HG03575 (cell line): ENCODE data around the gene RBM47.
"Not testable (repeated sequence)": the region's sequence is repeated elsewhere in the genome, so short reads cannot be mapped to it uniquely, and the experiment has no call there.

Experiments used
- ATAC-seq: cut with Tn5 transposase; IDR thresholded peaks from one replicate; pipeline ENCODE4 v1.9.1; 2021; ENCODE audit not compliant: unreplicated experiment, insufficient number of reproducible peaks, low FRiP score; ENCODE audit errors: extremely low read depth

The RBM47 gene

DNA sequence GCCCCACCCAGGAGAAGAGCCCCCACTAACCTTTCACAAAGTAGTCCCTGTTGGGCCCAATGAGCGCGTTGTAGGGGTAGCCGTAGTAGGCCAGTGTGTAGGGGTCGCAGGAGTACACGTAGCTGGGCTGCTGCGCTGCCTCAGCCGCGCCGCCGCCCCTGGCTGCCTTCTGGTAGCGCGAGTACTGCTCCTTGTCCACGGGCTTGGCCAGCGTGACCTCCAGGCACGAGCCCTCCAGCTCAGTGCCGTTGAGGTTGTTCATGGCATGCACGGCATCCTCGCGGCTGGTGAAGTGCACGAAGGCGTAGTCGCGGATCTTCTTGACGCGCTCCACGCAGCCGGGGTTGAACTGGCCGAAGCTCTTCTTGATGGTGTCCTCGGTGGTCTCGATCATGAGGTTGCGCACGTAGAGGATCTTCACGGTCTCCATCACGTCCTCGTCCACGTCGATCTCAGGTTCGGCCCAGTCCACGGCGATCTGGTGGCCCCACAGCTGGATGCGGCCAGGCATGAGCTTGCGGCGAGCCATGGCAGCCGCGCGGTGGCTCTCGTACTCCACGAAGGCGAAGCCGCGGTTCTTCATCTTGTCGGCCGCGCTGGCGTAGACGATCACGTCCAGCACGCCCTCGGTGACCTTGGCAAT is 191.8 kb downstream of the RBM47 start:
- ATAC-seq = no peak

DNA sequence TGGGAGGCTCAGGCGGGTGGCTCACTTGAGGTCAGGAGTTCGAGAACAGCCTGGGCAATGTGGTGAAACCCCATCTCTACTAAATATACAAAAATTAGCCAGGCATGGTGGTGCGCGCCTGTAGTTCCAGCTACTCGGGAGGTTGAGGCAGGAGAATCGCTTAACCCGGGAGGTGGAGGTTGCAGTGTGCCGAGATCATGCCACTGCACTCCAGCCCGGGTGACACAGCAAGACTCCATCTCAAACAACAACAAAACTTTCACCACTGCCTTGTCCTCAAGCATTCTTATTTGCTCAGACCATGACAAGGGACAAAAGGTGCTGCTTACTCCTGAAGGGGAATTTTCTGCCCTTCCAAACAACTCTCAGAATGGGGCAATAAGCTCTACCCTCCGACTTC is 194.4 kb downstream of the RBM47 start:
- not testable (repeated sequence) for ATAC-seq

DNA sequence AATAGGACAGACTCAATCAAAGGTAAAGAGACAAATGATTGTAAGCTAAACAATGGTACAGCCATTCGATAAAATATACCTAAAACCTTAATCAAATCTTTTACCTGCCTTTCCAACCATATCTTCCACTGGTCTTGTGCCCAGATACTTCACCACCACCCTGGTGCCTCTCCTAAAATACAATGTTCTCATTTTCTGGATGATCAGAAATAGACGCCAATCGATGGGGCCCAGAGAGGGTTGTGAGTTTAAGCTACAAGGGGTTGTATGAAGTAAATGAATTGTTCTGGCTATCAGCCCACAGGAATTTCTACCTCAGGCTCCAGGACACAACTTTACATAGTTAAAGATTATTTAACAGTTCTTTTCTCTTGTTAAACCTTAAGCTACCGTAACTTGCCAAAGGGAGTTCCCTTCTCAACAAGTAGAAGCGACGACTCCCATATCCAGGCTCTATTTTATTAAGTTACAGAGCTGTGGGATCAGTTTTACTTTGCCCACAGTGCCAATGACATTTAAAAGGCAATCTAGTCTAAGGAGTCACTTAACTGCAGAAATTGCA is 195.5 kb downstream of the RBM47 start:
- ATAC-seq = no peak

DNA sequence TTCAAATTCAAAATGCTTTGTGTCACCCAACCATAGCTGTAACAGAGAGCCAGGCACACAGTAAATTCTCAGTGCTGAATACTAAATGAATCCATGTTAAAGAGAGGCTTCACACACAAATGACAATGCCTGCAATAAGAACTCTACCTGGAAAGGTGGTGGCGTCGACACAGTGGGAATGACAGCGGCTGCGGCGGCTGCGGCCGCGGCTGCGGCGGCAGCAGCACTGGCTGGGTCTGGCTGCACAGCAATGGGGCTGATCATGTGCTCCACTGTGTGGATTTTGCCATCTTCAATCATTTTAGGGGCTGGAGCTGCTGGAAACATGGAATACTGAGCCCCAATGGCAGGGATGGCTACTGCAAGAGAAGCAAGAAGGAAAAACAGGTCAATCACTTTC is 197.2 kb downstream of the RBM47 start:
- ATAC-seq = no peak

DNA sequence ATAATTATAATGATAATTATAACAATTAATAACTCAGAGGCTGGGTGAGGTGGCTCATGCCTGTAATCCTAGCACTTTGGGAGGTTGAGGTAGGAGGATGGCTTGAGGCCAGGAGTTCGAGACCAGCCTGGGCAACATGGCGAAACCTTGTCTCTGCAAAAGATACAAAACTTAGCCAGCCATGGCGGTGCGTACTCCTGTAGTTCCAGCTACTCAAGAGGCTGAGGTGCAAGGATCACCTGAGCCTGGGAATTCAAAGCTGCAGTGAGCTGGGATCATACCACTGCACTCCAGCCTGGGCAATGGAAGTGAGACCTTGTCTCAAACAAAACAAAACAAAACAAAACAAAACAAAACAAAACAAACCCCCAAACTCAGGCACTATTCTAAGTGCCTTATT is 201.8 kb downstream of the RBM47 start:
- ATAC-seq = not testable (repeated sequence)

DNA sequence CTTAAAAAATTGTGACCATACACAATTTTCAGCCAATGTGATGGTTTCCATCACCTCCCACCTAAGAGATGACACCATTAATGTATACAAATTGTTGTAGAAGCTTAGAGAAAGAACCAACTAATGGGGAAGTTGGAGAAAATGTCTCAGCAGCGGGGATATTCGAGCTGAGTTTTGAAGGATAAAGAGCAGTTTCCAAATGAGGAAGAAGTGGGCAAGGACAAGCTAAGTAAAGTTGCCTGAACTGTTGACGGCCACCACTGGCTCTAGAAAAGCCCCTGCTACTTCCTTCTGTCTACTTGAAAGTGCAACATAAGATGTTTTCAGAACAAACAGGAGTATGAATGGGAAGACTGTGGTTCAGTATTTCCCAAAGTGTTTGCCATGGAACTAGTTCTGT is 202.5 kb downstream of the RBM47 start:
- no peak for ATAC-seq

DNA sequence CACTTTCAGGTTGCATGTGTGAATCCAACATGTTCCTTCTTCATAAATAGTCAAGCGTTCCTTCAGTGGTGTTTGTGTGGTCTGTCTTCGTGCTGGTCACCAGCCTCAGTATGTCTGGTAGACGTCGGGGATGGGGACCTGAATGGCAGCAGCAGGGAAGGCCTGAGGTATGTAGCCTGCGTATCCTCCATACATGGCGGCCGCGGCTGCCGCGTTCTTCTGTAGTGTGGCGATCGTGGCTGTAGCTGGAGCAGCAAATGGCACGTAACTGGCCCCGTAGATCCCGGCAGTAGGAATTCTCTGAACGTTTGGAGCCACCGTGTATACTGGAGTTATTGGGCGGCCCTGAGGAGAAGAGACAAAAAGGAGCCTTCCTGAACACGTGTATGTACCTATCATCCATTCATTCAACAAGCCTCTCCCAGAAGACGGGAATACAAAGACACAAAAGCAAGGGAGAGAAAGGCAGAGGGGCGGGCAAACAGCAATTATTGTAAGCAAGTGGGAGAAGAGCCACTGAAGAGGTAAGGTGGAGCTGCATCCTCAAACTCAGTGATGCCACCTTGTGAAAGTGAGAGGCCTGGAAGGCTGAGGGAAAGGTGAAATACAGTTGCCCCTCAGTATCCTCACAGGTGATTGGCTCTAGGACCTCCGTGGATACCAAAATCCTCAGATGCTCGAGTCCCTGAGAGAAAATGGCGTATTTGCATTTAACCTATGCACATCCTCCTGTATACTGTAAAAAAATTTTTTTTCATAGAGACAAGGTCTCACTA is 203.7 kb downstream of the RBM47 start:
- ATAC-seq = no peak

DNA sequence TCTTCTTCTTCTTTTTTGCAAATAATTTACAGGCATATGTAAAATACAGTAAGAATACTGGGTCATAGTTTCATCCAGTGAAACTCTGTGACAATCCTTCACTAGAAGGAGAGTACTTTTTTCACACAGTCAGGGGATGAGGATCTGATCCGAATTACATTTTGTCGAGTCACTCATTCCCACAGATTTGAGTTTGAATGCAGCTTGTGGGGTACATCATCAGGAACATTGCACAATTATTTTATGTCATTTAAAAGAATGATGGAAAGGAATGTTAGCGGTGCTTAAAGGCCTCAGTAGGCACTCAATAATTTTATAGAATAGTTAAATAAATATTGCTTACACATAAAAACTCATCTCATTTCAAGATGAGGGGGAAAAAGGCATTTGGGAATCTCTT is 205.9 kb downstream of the RBM47 start:
- ATAC-seq = no peak

DNA sequence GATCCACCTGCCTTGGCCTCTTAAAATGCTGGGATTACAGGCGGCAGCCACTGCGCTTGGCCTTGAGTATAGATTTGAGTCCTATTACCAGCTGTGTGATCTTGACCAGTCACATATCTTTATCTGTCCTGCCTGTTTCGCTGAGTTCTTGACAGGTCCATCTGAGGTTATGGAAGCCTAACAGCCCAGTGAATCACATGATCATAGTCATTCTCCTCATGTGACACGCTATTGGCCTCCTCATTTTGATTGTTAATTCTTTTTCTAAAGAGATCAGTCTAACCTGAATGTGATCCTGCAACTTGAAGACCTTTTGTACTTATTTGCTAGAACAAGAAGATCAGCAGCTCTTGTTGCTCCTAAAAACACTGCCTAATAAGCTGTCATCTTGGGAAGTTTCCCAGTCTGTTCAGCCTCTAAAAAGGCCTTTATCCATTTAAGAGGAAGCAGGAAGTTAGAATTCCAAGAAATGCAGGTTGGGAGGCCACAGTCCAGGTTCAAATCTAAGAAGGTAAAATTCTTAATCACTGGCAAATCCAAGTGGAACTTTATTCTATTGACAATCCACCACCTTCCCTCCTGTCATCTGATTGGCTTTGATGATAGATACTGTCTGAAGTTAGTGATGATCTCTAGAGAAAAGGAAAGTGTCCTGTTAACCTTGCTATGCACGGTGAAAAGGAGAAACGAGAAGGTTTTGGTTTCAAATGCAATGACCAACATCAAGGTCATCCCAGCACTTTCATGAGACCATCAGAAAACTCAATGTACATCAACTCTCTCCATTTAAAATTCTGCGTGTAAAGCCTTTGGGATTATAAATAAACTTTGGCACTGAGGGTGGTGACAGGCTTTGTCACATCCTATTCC is 207.6 kb downstream of the RBM47 start:
- no peak for ATAC-seq

DNA sequence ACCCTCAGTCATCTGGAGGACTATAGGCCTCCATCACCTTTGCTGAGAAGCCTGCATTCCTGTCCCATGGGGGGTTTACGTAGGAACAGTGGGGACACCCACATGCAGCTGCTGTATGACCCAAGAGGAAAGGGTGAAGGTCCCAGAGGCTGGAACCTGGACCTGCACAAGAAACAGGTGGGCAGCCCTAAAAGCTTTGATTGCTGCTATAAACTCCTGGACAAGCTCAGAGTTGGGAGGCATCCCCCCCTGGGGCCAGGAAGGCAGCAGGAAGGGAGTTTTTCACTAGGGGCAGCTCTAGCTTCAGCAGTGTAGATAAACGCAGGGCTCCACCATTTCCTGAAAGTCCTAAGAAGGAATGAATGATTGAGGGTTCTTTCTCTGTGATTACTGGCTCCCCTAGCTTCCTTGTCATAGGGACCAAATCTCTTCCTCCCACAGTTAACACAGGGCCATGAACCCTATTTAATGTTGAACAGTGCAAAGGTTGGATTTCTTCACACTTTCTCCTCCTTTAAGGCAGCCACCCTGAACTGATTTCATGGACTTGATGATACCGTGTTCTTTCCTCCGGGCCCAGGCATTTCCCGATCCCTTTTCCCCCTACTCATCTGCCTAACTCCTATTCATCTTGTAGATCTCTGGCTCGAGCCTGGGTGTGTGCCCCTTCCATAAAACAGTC is 210.3 kb downstream of the RBM47 start:
- no peak for ATAC-seq

DNA sequence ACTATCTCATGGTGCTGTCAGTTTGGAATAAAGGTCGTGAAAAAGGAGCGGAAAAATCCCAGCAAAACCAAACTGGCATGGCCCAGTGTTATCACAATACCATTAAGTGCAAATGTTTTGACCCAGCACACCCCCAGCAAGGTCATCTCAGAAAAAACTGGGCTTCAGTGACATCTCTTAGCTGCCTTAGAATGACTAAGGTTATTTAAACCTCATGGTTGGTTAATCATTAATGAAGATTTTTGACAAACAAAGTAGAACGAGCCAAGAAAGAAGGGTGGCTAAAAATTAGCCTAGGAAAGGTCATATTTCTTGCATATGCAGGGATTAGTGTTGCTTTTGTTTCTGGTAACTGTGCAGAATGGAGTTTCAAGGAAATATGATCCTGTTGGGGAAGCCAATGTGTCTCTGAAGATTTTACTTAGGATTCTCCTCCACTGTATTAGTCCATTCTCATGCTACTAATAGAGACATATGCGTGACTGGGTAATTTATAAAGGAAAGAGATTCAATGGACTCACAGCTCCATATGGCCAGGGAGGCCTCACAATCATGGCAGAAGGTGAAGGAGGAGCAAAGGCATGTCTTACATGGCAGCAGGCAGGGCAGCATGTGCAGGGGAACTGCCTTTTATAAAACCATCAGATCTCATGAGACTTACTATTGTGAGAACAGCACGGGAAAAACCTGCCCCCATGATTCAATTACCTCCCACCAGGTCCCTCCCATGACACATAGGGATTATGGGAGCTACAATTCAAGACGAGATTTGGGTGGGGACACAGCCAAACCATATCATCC is 211.0 kb downstream of the RBM47 start:
- no peak for ATAC-seq

DNA sequence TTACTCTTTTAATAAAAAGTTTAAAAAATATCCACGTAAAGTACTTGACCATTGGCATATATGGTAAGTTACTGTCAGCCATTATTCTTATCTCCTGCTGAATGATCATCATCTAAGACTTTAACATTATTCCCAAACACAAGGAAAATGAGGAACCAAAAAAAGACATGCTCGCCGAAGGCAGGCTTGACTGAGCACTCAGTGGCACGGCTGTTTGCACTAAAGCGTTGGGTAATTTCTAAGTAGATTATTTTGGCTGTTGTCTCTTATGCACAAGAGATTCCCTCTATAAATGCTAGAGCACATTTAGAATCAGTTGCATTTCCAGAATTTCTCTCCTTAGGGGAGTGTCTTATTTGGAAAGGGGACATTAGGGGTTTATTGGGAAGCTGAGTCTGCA is 211.7 kb downstream of the RBM47 start:
- ATAC-seq = no peak

DNA sequence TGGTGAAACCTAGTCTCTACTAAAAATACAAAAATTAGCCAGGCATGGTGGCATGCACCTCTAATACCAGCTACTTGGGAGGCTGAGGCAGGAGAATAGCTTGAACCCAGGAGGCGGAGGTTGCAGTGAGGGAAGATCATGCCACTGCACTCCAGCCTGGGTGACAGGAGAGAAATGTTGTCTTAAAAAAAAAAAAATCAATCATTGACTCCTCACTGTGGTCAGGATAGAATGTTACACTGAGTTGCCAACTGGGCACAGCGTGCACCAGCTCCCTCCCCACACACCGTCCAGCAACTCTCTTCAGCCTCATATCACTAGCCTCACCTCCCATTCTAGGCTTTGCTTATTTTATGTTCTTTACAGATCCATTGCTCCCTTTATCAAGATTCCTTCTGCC is 215.0 kb downstream of the RBM47 start:
- ATAC-seq = no peak

DNA sequence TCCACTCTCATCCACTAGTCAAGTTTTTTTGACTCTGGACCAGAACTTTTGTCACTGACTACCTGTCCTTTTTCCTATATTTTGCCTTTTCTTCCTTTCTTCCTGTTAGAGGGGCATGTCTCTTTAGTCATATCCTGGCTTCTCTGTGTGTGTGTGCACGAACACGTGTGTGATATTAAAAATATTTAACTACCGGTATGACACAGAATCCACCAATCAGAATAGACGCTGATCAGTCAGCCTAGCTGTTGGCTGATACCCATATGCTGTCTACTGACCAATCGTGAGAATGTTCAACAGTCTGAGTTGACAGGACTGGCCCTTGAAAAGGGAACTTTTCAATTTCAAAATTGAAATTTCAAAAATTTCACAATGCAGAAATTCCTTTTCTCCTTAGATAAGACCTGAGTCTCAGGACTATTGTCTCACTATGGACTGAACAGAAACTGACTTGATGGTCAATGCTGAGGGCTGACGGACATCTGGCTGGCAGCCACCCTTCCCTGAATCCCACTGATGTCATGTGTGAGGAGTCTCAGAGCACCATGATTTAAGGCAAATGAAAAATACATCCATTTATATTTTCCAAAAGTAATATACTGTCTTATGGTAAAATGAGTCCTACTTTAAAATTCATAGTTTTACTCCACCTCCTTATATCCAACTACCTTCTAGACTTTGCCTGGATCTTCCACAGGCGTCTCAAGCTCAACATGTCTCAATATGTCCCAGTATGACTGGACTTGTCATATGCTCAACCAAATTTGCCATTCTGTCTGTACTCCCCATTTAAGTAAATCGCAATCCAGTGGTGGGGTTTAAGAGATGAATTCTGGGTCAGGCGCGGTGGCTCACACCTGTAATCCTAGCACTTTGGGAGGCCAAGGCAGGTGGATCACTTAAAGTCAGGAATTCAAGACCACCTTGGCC is 216.5 kb downstream of the RBM47 start:
- no peak for ATAC-seq

DNA sequence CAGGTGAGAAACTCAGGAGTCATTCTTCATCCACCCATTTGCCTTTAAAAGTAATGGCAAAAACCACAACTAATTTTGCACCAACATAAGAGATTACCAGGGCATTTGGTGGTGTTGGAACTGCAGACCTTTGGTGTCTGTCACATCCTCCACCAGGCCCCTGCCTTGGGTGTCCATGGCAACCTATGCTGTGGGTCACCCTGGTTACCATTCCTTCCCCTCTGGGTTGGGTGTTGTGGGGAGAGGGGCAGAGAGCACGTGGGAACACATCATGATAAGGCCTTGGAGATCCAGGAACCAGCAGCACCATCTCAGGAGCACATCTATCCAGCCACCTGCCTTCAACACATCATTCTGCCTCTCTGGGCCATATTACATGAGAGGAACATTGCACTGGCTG is 217.3 kb downstream of the RBM47 start:
- no peak for ATAC-seq

DNA sequence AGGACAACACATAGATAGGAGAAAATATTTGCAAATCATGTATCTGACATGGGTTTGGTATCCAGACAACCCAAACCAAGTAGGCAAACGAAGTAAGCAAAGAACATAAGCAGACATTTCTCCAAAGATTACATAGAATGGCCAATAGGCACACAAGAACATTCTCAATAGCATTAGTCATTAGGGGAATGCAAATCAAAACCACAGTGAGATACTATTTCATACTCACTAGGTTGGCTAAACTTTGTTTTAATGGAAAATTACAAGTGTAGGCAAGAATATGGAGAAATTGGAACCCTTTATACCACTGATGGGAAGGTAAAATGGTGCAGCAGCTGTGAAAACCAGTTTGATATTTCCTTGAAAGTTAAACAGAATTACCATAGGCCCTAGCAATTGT is 219.8 kb downstream of the RBM47 start:
- no peak for ATAC-seq

DNA sequence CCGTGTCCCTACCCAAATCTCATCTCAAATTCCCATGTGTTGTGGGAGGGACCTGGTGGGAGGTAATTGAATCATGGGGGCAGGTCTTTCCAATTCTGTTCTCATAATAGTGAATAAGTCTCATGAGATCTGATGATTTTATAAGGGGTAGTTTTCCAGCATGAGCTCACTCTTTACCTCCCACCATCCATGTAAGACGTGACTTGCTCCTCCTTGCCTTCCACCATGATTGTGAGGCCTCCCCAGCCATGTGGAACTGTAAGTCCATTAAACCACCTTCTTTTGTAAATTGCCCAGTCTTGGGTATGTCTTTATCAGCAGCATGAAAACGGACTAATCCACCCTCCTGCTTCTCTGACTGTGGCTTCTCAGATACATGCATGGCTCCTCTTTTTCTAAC is 222.2 kb downstream of the RBM47 start:
- not testable (repeated sequence) for ATAC-seq
